NOMO-1 treated with DMSO at 0.1 percent for 48 hours (cell line): Measurements from ENCODE around the gene ORAI2.

Source experiments
- DNase-seq: peaks from one replicate; lab custom pipeline; 2025; ENCODE audit not compliant: unreplicated experiment; lab: John Stamatoyannopoulos, UW

ORAI2 gene

GRCh38 chr7:102413611-102414010 is 19.8 kb upstream of the ORAI2 start:
- DNase-seq: no peak

- DNase-seq: no peak
Measured at GRCh38 chr7:102415685-102416225, 17.6 kb upstream of the ORAI2 start.

- no peak for DNase-seq
Measured at GRCh38 chr7:102416406-102416805, 17.0 kb upstream of the ORAI2 start.

DNA sequence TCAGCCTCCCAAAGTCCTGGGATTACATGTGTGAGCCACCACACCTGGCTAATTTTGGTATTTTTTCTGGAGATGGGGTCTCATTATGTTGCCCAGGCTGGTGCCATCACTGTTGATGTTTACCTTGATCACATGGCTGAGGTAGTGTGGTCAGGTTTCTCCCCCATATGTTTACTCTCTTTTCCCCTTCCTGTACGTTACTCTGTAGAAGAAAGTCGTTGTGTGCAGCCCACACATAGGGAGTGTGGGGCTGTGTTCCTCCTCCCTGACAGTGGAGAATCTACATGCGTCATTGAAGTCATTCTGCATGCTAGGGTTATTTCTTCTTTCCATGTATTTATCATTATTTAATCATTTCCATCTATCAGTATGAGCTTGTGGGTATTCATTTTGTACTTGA is 16.3 kb upstream of the ORAI2 start:
- no peak for DNase-seq

- no peak for DNase-seq
Measured at GRCh38 chr7:102418592-102418991, 14.8 kb upstream of the ORAI2 start.

DNA sequence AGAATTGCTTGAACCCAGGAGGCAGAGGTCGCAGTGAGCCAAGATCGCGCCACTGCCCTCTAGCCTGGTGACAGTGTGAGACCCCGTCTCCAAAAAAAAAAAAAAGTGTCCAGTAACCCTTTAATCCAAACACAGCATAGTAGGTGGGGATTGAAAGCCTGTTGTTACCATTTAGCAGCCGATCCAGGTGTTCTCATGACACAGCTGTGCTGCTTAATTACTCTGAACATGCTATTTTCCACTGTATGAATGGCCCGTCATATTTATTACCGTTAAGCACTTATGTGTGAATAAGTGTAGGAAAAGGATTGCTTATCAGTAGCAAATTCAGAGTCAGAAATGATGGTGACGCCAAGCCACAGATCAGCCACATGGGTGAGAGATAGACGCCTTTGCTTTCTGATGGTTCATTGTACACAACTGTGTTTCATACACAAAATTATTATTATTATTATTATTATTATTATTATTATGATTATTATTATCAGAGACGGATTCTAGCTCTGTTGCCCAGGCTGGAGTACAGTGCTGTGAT is 11.6 kb upstream of the ORAI2 start:
- DNase-seq: no peak

GRCh38 chr7:102424129-102424551 is 9.2 kb upstream of the ORAI2 start:
- no peak for DNase-seq

GRCh38 chr7:102424787-102425218 is 8.6 kb upstream of the ORAI2 start:
- peak; percentile 56 for DNase-seq

- peak; percentile 82 for DNase-seq
Measured at GRCh38 chr7:102425639-102426267, 7.6 kb upstream of the ORAI2 start.

GRCh38 chr7:102426268-102427018 is 6.9 kb upstream of the ORAI2 start:
- peak; percentile 93 for DNase-seq

DNA sequence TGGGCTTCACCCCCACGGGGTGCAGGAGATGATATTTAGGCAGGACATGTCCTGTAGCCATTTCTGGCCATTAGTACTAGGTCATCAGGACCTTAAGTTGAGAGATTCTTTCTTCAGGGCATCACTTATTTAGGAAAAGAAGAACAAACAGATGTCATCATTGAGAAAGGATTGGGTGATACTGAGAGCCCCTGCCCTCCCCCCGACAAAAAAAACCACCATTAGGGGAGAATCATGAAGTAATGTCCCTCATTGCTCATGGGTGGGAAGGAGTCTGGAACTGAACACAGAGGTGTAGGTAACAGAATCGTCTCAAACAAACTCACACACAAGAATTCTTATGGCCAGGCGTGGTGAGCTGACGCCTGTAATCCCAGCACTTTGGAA is 6.4 kb upstream of the ORAI2 start:
- DNase-seq: peak; percentile 34

- DNase-seq: no peak
Measured at GRCh38 chr7:102429141-102429899, 4.1 kb upstream of the ORAI2 start.

GRCh38 chr7:102431617-102432298 is 1.6 kb upstream of the ORAI2 start:
- DNase-seq: peak; percentile 64

GRCh38 chr7:102432442-102433218 is 745 bp upstream of the ORAI2 start:
- DNase-seq: no peak

- no peak for DNase-seq
Measured at GRCh38 chr7:102434039-102434486, 688 bp downstream of the ORAI2 start.

DNA sequence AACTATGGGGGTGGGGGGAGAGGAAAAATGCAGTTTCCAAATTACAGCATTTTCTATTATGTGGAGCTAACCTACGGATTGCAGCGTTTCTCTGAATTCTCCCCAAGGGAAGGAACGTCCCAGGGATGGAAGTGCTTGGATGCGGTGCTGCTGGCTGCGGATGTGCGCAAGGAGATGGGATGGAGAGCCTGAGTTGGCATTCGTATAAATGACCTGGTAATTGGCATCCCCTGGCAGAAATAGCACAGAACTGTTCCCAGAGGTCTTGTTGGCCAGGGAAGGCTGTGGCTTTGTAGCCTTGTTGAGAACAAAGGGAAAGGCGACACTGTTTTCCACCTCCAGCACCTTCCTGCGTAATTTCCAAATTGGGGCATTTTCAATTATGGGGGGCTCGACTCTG is 2.7 kb downstream of the ORAI2 start:
- DNase-seq: no peak

DNA sequence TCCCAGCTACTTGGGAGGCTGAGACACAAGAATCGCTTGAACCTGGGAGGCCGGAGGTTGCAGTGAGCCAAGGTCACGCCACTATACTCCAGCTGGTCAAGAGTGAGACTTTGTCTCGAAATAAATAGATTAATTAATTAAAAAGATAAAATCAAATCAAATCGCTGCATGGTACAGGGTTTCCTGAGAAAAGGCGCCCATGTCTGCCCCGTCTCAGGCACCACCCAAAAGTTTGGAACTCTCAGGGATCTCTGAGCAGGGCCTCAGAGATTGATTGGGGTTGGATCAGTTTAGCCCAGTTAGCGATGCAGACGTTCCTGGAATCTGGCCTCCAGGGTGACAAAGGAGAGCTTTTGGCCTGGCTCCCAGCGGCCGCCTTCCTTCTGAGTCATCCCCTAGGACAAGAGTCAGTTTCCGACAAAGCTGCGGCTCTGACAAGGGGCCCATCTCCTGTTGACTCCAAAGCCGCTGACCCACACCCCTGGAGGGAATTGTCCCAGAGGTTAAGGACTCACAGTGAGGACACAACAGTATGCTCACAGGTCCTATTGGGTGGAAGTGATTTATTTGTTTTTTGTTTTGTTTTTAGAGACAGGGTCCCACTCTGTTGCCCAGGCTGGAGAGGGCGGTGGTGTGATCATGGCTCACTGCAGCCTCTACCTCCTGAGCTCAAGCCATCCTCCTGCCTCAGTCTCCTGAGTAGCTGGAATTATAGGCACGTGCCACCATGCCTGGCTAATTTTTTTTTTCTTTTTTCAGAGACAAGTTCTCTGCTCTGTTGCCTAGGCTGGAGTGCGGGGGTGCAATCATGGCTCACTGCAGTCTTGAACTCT is 6.8 kb downstream of the ORAI2 start:
- no peak for DNase-seq

DNA sequence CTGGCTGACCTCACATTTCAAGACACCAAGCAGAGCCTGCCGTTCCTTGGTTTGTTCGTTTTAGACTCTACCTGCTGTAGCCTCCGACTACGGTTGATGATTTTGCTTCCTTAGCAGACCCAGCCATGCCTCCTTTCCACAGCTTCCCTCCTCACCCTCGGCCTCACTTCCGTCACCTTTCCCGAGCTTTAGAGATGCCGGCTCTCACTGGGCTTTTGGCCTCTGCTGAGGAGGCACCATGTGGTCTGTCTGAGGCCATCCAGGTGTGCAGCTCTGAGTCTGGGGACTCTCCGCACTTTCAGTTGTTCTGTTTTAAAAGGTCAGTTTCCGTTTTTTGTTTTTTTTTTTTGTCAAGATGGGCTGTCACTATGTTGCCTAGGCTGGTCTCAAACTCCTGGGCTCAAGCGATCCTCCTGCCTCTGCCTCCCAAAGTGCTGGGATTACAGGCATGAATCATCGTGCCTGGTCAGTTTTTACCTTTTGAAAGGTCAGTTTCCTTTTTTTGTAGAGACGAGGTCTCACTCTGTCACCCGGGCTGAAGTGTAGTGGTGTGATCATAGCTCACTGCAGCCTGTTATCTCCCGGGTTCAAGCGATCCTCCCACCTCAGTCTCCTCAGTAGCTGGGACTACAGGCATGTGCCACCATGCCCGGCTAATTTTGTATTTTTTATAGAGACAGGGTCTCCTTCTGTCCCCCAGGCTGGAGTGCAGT is 11.7 kb downstream of the ORAI2 start:
- no peak for DNase-seq
